Epithelial cell of esophagus (primary cell): ENCODE results near the gene MRGPRX4.

Source experiments
- DNase-seq: peaks from one replicate; pipeline ENCODE4 v3.0.0; 2010; ENCODE audit warnings: low read depth
- H3K4me3 ChIP-seq: 2 replicates; pipeline ENCODE4 v1.5.1; 2011; ENCODE audit warnings: mild to moderate bottlenecking, low read length, control low read depth
- TF ChIP-seq, protein P1 (sequence below): IDR thresholded peaks from 2 replicates; pipeline ENCODE4 v1.5.1; 2011; ENCODE audit warnings: low read depth, mild to moderate bottlenecking, low read length, control low read depth, inconsistent platforms; ENCODE audit not compliant: insufficient read depth; ENCODE audit errors: missing control alignments

The MRGPRX4 gene

DNA sequence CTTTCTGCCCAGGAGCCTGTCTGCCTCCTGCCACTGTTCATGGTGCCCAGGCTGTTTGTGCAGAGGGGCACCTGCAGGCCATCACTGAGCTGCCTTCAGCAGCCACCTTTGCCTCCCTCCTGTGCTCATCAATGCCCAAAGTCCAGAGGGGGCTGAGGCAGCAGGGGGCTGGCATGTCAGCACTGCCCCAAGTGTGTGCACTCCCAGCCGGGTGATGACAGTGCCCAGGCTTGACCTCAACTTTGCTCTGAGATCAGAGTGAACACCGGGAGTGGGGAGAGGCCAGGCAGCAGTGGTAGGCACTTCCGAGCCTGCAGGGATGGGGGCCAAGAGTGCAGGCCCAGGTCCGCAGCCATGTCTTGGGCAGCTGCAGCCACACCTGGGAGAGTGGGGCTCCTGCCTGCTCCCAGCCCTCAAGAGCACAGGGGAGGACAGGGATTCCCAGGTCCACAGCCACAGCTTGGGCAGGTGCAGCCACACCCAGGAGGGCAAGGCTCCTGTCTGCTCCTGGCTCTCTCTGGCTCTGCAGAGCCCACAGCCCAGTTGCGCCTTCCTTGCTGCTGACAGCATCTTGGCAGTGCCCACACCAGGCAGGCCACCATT lies 48.7 kb downstream of the MRGPRX4 start:
- TF ChIP-seq, protein P1, sequence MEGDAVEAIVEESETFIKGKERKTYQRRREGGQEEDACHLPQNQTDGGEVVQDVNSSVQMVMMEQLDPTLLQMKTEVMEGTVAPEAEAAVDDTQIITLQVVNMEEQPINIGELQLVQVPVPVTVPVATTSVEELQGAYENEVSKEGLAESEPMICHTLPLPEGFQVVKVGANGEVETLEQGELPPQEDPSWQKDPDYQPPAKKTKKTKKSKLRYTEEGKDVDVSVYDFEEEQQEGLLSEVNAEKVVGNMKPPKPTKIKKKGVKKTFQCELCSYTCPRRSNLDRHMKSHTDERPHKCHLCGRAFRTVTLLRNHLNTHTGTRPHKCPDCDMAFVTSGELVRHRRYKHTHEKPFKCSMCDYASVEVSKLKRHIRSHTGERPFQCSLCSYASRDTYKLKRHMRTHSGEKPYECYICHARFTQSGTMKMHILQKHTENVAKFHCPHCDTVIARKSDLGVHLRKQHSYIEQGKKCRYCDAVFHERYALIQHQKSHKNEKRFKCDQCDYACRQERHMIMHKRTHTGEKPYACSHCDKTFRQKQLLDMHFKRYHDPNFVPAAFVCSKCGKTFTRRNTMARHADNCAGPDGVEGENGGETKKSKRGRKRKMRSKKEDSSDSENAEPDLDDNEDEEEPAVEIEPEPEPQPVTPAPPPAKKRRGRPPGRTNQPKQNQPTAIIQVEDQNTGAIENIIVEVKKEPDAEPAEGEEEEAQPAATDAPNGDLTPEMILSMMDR, result no peak
- DNase-seq, result no peak
- no peak overlapping the region for H3K4me3 ChIP-seq

DNA sequence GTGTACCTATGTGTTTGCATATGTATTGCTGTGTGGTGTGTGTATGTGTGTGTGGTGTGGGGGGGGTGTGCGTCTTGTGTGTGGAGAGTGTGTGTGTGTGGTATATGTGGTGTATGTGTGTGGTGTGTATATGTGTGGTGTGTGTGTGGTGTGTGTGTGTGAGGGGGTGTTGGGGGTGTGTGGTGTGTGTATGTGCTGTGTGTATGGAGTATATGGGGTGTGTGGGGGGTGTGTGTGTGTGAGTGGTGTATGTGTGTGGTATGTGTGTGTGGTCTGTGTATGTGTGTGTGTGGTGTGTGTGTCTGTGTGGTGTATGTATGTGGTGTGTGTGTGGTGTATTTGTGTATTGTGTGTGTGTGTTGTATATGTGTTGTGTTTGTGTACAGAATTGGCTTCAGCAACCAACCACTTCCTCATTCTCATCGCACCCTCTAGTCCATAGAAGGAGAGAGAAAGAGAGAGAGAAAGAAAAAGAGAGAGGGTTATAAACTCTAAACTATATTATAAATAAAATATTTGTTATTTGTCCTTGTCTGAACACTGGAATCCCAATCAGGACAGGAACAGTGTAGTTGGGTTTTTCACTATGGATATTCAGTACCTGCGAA lies 50.3 kb downstream of the MRGPRX4 start:
- H3K4me3 ChIP-seq, result no peak overlapping the region
- no peak for DNase-seq
- TF ChIP-seq, protein P1, result no peak
